HCT116 (cell line): ENCODE measurements around the gene SAMMSON. TPM values are rescaled to one million over a fixed set of nuclear protein-coding genes. Genes with fewer than 3 reads are reported as not detected.

Source experiments
- ATAC-seq: fragments of 200-7000 bp; cut with Tn5 transposase; 2 replicates; pipeline ENCODE4 v1.9.1; 2020; ENCODE audit warnings: mild to moderate bottlenecking, moderate library complexity
- BruUV-seq: library from RNA; stranded (reverse); fragments of 400-500 nt; replicated peaks from 2 replicates; lab custom pipeline; 2021; lab: Mats Ljungman, UMichigan
- CTCF ChIA-PET: fragments of 300-600 bp; sonication (Branson Sonifier 250); formaldehyde crosslinking; loops from one replicate; lab custom pipeline; 2021; ENCODE audit warnings: antibody characterized with exemption; lab: Charles Lee
- POLR2A ChIA-PET: fragments of 300-600, 350-600 bp; sonication (Branson Sonifier 250); formaldehyde crosslinking; loops from one replicate; lab custom pipeline; 2021; ENCODE audit warnings: antibody characterized with exemption; lab: Charles Lee
- RAD21 ChIA-PET, 2 experiments: fragments of 300-600 bp; sonication (Branson Sonifier 250); formaldehyde crosslinking; loops; one replicate each; lab custom pipeline; 2023; ENCODE audit warnings: low total read pairs in 2 of 2; ENCODE audit not compliant: uncharacterized antibody in 2 of 2, unreplicated experiment in 2 of 2, low non-redundant PET in 1 of 2; lab: Charles Lee
- DNase-seq: peaks from one replicate; pipeline ENCODE4 v3.0.0-alpha.2; 2010; ENCODE audit warnings: low read depth, low spot score
- H2AFZ ChIP-seq: fragments of 200-600 bp; shearing (Covaris generic), sonication (generic); 2 replicates; pipeline ENCODE4 v1.6.1; 2017; ENCODE audit warnings: low read depth, mixed run types, mixed read lengths, antibody characterized with exemption, low read length; ENCODE audit not compliant: poor library complexity, severe bottlenecking
- H3K27ac ChIP-seq: 2 replicates; pipeline ENCODE4 v1.5.1; 2012; ENCODE audit warnings: low read depth, low read length
- H3K27me3 ChIP-seq: fragments of 200-600 bp; sonication (generic); 2 replicates; pipeline ENCODE4 v1.6.1; 2016; ENCODE audit warnings: mixed run types, low read length, mixed read lengths; ENCODE audit not compliant: insufficient read depth
- H3K36me3 ChIP-seq, 2 experiments: fragments of 200-500 bp in 1 of 2; fragments of 200-600 bp in 1 of 2; sonication (Bioruptor generic) in 1 of 2; sonication (generic) in 1 of 2; 2 replicates each; pipeline versions ENCODE4 v1.5.1 to v1.6.1; 2014 to 2016; ENCODE audit warnings: low read length in 2 of 2, inconsistent platforms in 1 of 2, mixed read lengths in 1 of 2, mixed run types in 1 of 2; ENCODE audit not compliant: insufficient read depth in 2 of 2, control insufficient read depth in 1 of 2
- H3K4me1 ChIP-seq, 2 experiments: fragments of 200-600 bp in 1 of 2; sonication (generic) in 1 of 2; 2 replicates each; pipeline versions ENCODE4 v1.5.1 to v1.6.1; 2012 to 2017; ENCODE audit warnings: low read length in 2 of 2, inconsistent platforms in 1 of 2, mild to moderate bottlenecking in 1 of 2, mixed read lengths in 1 of 2, mixed run types in 1 of 2, moderate library complexity in 1 of 2; ENCODE audit not compliant: insufficient read depth in 2 of 2, control insufficient read depth in 1 of 2
- H3K4me2 ChIP-seq: fragments of 200-600 bp; sonication (generic); 2 replicates; pipeline ENCODE4 v1.6.1; 2017; ENCODE audit warnings: mixed run types, low read length, mixed read lengths
- H3K4me3 ChIP-seq, 2 experiments: fragments of 200-600 bp in 1 of 2; sonication (generic) in 1 of 2; replicated peaks in 1 of 2; 2 replicates each; pipeline ENCODE4 v1.5.1; 2011 to 2016; ENCODE audit warnings: low read length in 2 of 2, control low read depth in 1 of 2, low read depth in 1 of 2, mild to moderate bottlenecking in 1 of 2, mixed read lengths in 1 of 2, mixed run types in 1 of 2
- H3K79me2 ChIP-seq: fragments of 200-600 bp; sonication (generic); 2 replicates; pipeline ENCODE4 v1.6.1; 2017; ENCODE audit warnings: mild to moderate bottlenecking, mixed run types, low read length, moderate library complexity, mixed read lengths; ENCODE audit not compliant: insufficient read depth
- H3K9ac ChIP-seq: fragments of 200-600 bp; sonication (generic); 2 replicates; pipeline ENCODE4 v1.6.1; 2016; ENCODE audit warnings: low read length, mixed read lengths
- H3K9me2 ChIP-seq: fragments of 200-600 bp; sonication (generic), shearing (Covaris generic); 2 replicates; pipeline ENCODE4 v1.6.1; 2017; ENCODE audit warnings: mixed run types, mild to moderate bottlenecking, moderate library complexity; ENCODE audit not compliant: insufficient read depth
- H3K9me3 ChIP-seq, 2 experiments: fragments of 200-500 bp in 1 of 2; fragments of 200-600 bp in 1 of 2; sonication (Bioruptor generic) in 1 of 2; sonication (generic) in 1 of 2; 2 replicates each; pipeline ENCODE4 v1.6.1; 2014 to 2017; ENCODE audit warnings: low read length in 2 of 2, mixed read lengths in 2 of 2, inconsistent platforms in 1 of 2, low read depth in 1 of 2, mild to moderate bottlenecking in 1 of 2, mixed run types in 1 of 2, moderate library complexity in 1 of 2; ENCODE audit not compliant: control insufficient read depth in 1 of 2, insufficient read depth in 1 of 2
- H4K20me1 ChIP-seq: fragments of 200-600 bp; sonication (generic), shearing (Covaris generic); 2 replicates; pipeline ENCODE4 v1.6.1; 2017; ENCODE audit warnings: mixed run types, mild to moderate bottlenecking, moderate library complexity; ENCODE audit not compliant: insufficient read depth
- EGR1 ChIP-seq: IDR thresholded peaks from 2 replicates; pipeline ENCODE4 v1.6.1; 2012; ENCODE audit warnings: low read depth
- ELF1 ChIP-seq: IDR thresholded peaks from 2 replicates; pipeline ENCODE4 v1.6.1; 2012; ENCODE audit warnings: low read depth, borderline replicate concordance
- EZH2 ChIP-seq: fragments of 200-600 bp; sonication (generic); IDR thresholded peaks from 2 replicates; pipeline ENCODE4 v1.6.1; 2017; ENCODE audit warnings: antibody characterized with exemption, mixed run types
- REST ChIP-seq: IDR thresholded peaks from 2 replicates; pipeline ENCODE4 v1.6.1; 2012; ENCODE audit warnings: low read depth
- SRF ChIP-seq: IDR thresholded peaks from 2 replicates; pipeline ENCODE4 v1.6.1; 2012; ENCODE audit warnings: low read depth
- ZBTB33 ChIP-seq: IDR thresholded peaks from 2 replicates; pipeline ENCODE4 v1.6.1; 2011; ENCODE audit warnings: mild to moderate bottlenecking, low read length, moderate library complexity; ENCODE audit not compliant: insufficient replicate concordance; ENCODE audit errors: extremely low read depth
- intact Hi-C: fragments of 100-400 bp; cut with micrococcal nuclease; formaldehyde crosslinking; loops from 2 replicates; pipeline ENCODE4 v1.10.0; 2022
- total RNA-seq: library from RNA; stranded (reverse); gene quantifications from one replicate; pipeline ENCODE4 v1.2.1, GENCODE V29; 2021; ENCODE audit not compliant: unreplicated experiment

The SAMMSON gene
- total RNA-seq, 1 experiment from 2014 or later, result not detected

- intact Hi-C loops, result no loop called here
- Histone ChIP-seq H3K36me3 (no peaks in the 10 kb centered on the region), H3K9me2 (no peaks in the 10 kb centered on the region), H3K4me1 (no peaks in the 10 kb centered on the region), H3K79me2 (no peaks in the 10 kb centered on the region), H3K9me3 (no peaks in the 10 kb centered on the region), H3K27ac (no peak overlapping the region), H3K4me3 (no peak overlapping the region), H3K4me2 (no peak overlapping the region), H2AFZ (no peak overlapping the region)
- CTCF ChIA-PET, result no interaction called here
- ATAC-seq (no peak), DNase-seq (no peak)
- RAD21 ChIA-PET, result no interaction called here
- POLR2A ChIA-PET, result no interaction called here
- no peak for TF ChIP-seq ZBTB33
- no peak for TF ChIP-seq EZH2
- TF ChIP-seq REST, result no peak
- no peak for TF ChIP-seq SRF
- no peak for TF ChIP-seq EGR1
- no peak for TF ChIP-seq ELF1
- TF ChIP-seq, all 23 proteins: peak for 0
- no peaks in the 10 kb centered on the region for H3K27me3 ChIP-seq
- no TSS peak for BruUV-seq
- H3K9ac ChIP-seq, result no peak overlapping the region
- no peaks in the 10 kb centered on the region for H4K20me1 ChIP-seq
Measured at GRCh38 chr3:70006089-70006488, 6.6 kb downstream of the SAMMSON start.
